H9 (cell line): ENCODE data around the gene FAM110C. TPM values are rescaled to one million over a fixed set of nuclear protein-coding genes. Genes with fewer than 3 reads are reported as not detected.
"Not testable (repeated sequence)": the region's sequence is repeated elsewhere in the genome, so short reads cannot be mapped to it uniquely, and the experiment has no call there.

Experiments
- DNase-seq: peaks from one replicate; pipeline ENCODE4 v3.0.0-alpha.2; 2017
- H2AFZ ChIP-seq: one replicate; pipeline ENCODE4 v1.6.1; 2013; ENCODE audit warnings: mild to moderate bottlenecking, low read length, control low read depth, moderate library complexity
- H2AK5ac ChIP-seq: 2 replicates; pipeline ENCODE4 v1.6.1; 2013; ENCODE audit warnings: low read length, control low read depth, mixed read lengths; ENCODE audit not compliant: insufficient read length
- H2BK120ac ChIP-seq: one replicate; pipeline ENCODE4 v1.6.1; 2013; ENCODE audit warnings: low read depth, mild to moderate bottlenecking, low read length, control low read depth, inconsistent platforms; ENCODE audit not compliant: poor library complexity, severe bottlenecking
- H2BK12ac ChIP-seq: 2 replicates; pipeline ENCODE4 v1.6.1; 2013; ENCODE audit warnings: low read length, control low read depth, mixed read lengths, low read depth; ENCODE audit not compliant: insufficient read length
- H2BK15ac ChIP-seq: 2 replicates; pipeline ENCODE4 v1.6.1; 2013; ENCODE audit warnings: low read depth, low read length, control low read depth
- H2BK20ac ChIP-seq: one replicate; pipeline ENCODE4 v1.6.1; 2013; ENCODE audit warnings: low read depth, mild to moderate bottlenecking, low read length, control low read depth, inconsistent platforms; ENCODE audit not compliant: poor library complexity, severe bottlenecking
- H2BK5ac ChIP-seq: 2 replicates; pipeline ENCODE4 v1.6.1; 2013; ENCODE audit warnings: low read length, control low read depth, mixed read lengths; ENCODE audit not compliant: insufficient read length
- H3K14ac ChIP-seq: 2 replicates; pipeline ENCODE4 v1.6.1; 2013; ENCODE audit warnings: low read length, control low read depth; ENCODE audit not compliant: insufficient read depth
- H3K18ac ChIP-seq: 2 replicates; pipeline ENCODE4 v1.6.1; 2013; ENCODE audit warnings: low read depth, mild to moderate bottlenecking, mixed read lengths, low read length, control low read depth; ENCODE audit not compliant: insufficient read length
- H3K23ac ChIP-seq: 2 replicates; pipeline ENCODE4 v1.6.1; 2013; ENCODE audit warnings: low read length, control low read depth, mixed read lengths, low read depth; ENCODE audit not compliant: insufficient read length
- H3K23me2 ChIP-seq: 2 replicates; pipeline ENCODE4 v1.6.1; 2013; ENCODE audit warnings: low read depth, mild to moderate bottlenecking, mixed read lengths, low read length, control low read depth; ENCODE audit not compliant: insufficient read length, poor library complexity, severe bottlenecking
- H3K27ac ChIP-seq: 2 replicates; pipeline ENCODE4 v1.5.1; 2013; ENCODE audit warnings: low read length, control low read depth, mixed read lengths, low read depth; ENCODE audit not compliant: insufficient read length
- H3K27me3 ChIP-seq: 2 replicates; pipeline ENCODE4 v1.6.1; 2013; ENCODE audit warnings: low read length, control low read depth, inconsistent platforms; ENCODE audit not compliant: insufficient read depth
- H3K4ac ChIP-seq: 2 replicates; pipeline ENCODE4 v1.6.1; 2013; ENCODE audit warnings: low read depth, mild to moderate bottlenecking, control low read depth, inconsistent platforms, low read length, moderate library complexity
- H3K4me1 ChIP-seq: 2 replicates; pipeline ENCODE4 v1.6.1; 2013; ENCODE audit warnings: low read length, control low read depth, inconsistent platforms; ENCODE audit not compliant: insufficient read depth
- H3K4me2 ChIP-seq: 2 replicates; pipeline ENCODE4 v1.6.1; 2013; ENCODE audit warnings: low read length, control low read depth, mixed read lengths; ENCODE audit not compliant: insufficient read length, insufficient read depth
- H3K56ac ChIP-seq: 2 replicates; pipeline ENCODE4 v1.6.1; 2013; ENCODE audit warnings: low read depth, mild to moderate bottlenecking, mixed read lengths, low read length, control low read depth; ENCODE audit not compliant: insufficient read length
- H3K79me1 ChIP-seq: 2 replicates; pipeline ENCODE4 v1.6.1; 2013; ENCODE audit warnings: low read depth, mild to moderate bottlenecking, moderate library complexity, low read length, control low read depth, inconsistent platforms; ENCODE audit not compliant: insufficient read depth, poor library complexity, severe bottlenecking
- H3K79me2 ChIP-seq: 2 replicates; pipeline ENCODE4 v1.6.1; 2013; ENCODE audit warnings: low read length, control low read depth, inconsistent platforms; ENCODE audit not compliant: insufficient read depth
- H3K9ac ChIP-seq: 2 replicates; pipeline ENCODE4 v1.6.1; 2013; ENCODE audit warnings: low read length, control low read depth, mixed read lengths; ENCODE audit not compliant: insufficient read length; ENCODE audit errors: extremely low read depth
- H3K9me3 ChIP-seq: one replicate; pipeline ENCODE4 v1.6.1; 2013; ENCODE audit warnings: low read depth, low read length, inconsistent platforms; ENCODE audit not compliant: control insufficient read depth
- H3T11ph ChIP-seq: one replicate; pipeline ENCODE4 v1.6.1; 2013; ENCODE audit warnings: mild to moderate bottlenecking, low read length, control low read depth, inconsistent platforms
- H4K20me1 ChIP-seq: one replicate; pipeline ENCODE4 v1.6.1; 2013; ENCODE audit not compliant: control insufficient read depth, insufficient read length, insufficient read depth
- H4K5ac ChIP-seq: 2 replicates; pipeline ENCODE4 v1.6.1; 2013; ENCODE audit warnings: low read depth, mild to moderate bottlenecking, mixed read lengths, low read length, control low read depth; ENCODE audit not compliant: insufficient read length
- H4K8ac ChIP-seq: replicated peaks from 2 replicates; pipeline ENCODE4 v1.6.1; 2013; ENCODE audit warnings: low read length, control low read depth, mixed read lengths, low read depth; ENCODE audit not compliant: insufficient read length
- H4K91ac ChIP-seq: 2 replicates; pipeline ENCODE4 v1.6.1; 2013; ENCODE audit warnings: low read depth, mild to moderate bottlenecking, moderate library complexity, mixed read lengths, low read length, control low read depth; ENCODE audit not compliant: insufficient read length
- H3K27ac Mint-ChIP-seq, 3 experiments: 2 replicates in 2 of 3; 3 replicates in 1 of 3; pipeline ENCODE4 v1.8.0; 2020 to 2021; ENCODE audit warnings: mixed read lengths in 3 of 3, mild to moderate bottlenecking in 1 of 3, moderate library complexity in 1 of 3
- H3K27me3 Mint-ChIP-seq: 2 replicates; pipeline ENCODE4 v1.8.0; 2021; ENCODE audit warnings: low read depth, mild to moderate bottlenecking, moderate library complexity, mixed read lengths
- H3K36me3 Mint-ChIP-seq, 3 experiments: 2 replicates in 2 of 3; 3 replicates in 1 of 3; pipeline ENCODE4 v1.8.0; 2020 to 2021; ENCODE audit warnings: low read depth in 3 of 3, mixed read lengths in 3 of 3; ENCODE audit not compliant: insufficient read depth in 1 of 3
- H3K4me1 Mint-ChIP-seq, 2 experiments: 2 replicates each; pipeline ENCODE4 v1.8.0; 2020; ENCODE audit warnings: mixed read lengths in 2 of 2
- H3K4me3 Mint-ChIP-seq, 2 experiments: 2 replicates in 1 of 2; 3 replicates in 1 of 2; pipeline ENCODE4 v1.8.0; 2020 to 2021; ENCODE audit warnings: mild to moderate bottlenecking in 2 of 2, mixed read lengths in 2 of 2, moderate library complexity in 1 of 2
- H3K9me3 Mint-ChIP-seq, 2 experiments: 2 replicates in 1 of 2; 3 replicates in 1 of 2; pipeline ENCODE4 v1.8.0; 2020; ENCODE audit warnings: mild to moderate bottlenecking in 2 of 2, mixed read lengths in 2 of 2, moderate library complexity in 1 of 2
- WGBS: extraction: QIAGEN DNeasy Blood & Tissue Kit; methylation state at CpG from one replicate; pipeline ENCODE4 v1.1.7; 2013; ENCODE audit warnings: missing lambda C conversion rate, low lambda C conversion rate, mixed read lengths; ENCODE audit not compliant: insufficient read length; ENCODE audit errors: extremely low coverage; 5-methylcytosine and 5-hydroxymethylcytosine counted together
- total RNA-seq: library from RNA; stranded (reverse); gene quantifications from 2 replicates; pipeline ENCODE4 v1.2.1, GENCODE V29; 2021
- TF ChIP-seq, protein P1 (sequence below): fragments of 200-600 bp; sonication (generic); conservative IDR thresholded peaks from 3 replicates; pipeline ENCODE4 v1.8.0; 2021; ENCODE audit warnings: antibody characterized with exemption, mild to moderate bottlenecking

FAM110C gene
- total RNA-seq, 1 experiment from 2014 or later = 3.4 TPM

DNA sequence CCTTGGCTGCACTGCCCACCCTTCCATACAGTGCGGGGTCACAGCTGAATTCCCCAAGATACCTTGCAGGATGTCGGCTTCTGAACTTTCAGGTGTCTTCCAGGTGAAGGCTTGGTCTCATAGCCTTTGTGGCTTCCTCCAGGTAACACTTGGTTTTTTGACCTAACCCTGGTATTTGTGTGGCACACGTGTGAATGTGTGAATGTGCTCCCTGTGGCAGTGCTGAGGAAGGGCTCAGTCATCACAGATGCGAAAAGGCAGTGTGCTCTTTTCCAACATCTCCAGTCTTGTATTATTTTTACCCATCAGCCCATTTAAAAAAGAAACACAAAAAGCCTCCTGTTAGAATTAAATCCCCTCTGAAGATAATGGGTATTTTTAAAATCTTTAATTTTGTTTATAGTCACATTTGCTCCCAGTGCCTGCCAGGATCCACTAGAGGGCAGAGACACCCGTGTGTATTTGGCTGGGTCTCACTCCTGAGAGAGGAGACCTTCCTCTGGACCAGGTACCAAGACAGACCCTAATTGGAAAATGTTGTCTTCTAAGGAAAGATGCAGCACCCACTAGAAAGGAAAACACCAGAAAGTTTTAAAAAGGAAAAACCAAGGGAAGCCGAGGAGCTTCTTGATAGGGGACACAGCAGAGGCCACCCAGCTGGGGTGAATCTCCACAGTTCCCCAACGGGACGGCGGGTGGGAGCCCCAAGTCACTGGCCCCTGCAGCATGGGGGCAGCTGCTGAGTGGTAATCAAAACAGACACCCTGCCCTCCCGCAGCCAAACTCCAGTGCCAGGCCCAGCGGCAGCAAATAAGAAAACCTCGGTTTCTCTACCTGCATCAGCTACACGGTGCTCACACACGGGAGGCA is 27.7 kb downstream of the FAM110C start:
- H3K23ac ChIP-seq = no peak overlapping the region
- no peak overlapping the region for H2AK5ac ChIP-seq
- no peak overlapping the region for H2BK12ac ChIP-seq
- no peak overlapping the region for H4K5ac ChIP-seq
- H2AFZ ChIP-seq = no peak overlapping the region
- H3K79me2 ChIP-seq = no peaks in the 10 kb centered on the region
- H3K4me1 ChIP-seq = no peaks in the 10 kb centered on the region
- H4K20me1 ChIP-seq = no peaks in the 10 kb centered on the region
- H3K14ac ChIP-seq = no peak overlapping the region
- H3K4ac ChIP-seq = no peak overlapping the region
- no peak overlapping the region for H3K56ac ChIP-seq
- Mint-ChIP-seq H3K36me3 (peaks cover 0 to 3% (median 0%) of the 10 kb centered on the region in 3 experiments; a peak in 1 of 7 replicates), H3K27me3 (no peaks in the 10 kb centered on the region; the same call in 1 of the 2 replicates), H3K27ac (no peak overlapping the region), H3K4me1 (peaks cover 8 to 11% of the 10 kb centered on the region in 2 experiments), H3K9me3 (peaks cover 6 to 8% of the 10 kb centered on the region in 2 experiments; a peak in 4 of 5 replicates), H3K4me3 (no peak overlapping the region)
- TF ChIP-seq, protein P1, sequence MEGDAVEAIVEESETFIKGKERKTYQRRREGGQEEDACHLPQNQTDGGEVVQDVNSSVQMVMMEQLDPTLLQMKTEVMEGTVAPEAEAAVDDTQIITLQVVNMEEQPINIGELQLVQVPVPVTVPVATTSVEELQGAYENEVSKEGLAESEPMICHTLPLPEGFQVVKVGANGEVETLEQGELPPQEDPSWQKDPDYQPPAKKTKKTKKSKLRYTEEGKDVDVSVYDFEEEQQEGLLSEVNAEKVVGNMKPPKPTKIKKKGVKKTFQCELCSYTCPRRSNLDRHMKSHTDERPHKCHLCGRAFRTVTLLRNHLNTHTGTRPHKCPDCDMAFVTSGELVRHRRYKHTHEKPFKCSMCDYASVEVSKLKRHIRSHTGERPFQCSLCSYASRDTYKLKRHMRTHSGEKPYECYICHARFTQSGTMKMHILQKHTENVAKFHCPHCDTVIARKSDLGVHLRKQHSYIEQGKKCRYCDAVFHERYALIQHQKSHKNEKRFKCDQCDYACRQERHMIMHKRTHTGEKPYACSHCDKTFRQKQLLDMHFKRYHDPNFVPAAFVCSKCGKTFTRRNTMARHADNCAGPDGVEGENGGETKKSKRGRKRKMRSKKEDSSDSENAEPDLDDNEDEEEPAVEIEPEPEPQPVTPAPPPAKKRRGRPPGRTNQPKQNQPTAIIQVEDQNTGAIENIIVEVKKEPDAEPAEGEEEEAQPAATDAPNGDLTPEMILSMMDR = peak; percentile 75
- WGBS = no CpG with 5 or more reads among the region's 14 CpGs
- H2BK120ac ChIP-seq = no peak overlapping the region
- DNase-seq = no peak
- no peaks in the 10 kb centered on the region for H3K9me3 ChIP-seq
- no peak overlapping the region for H3K27ac ChIP-seq
- no peak overlapping the region for H2BK15ac ChIP-seq
- H2BK20ac ChIP-seq = no peak overlapping the region
- no peak overlapping the region for H4K91ac ChIP-seq
- no peak overlapping the region for H3T11ph ChIP-seq
- H3K27me3 ChIP-seq = no peaks in the 10 kb centered on the region
- no peak overlapping the region for H4K8ac ChIP-seq
- no peak overlapping the region for H3K18ac ChIP-seq
- no peaks in the 10 kb centered on the region for H3K23me2 ChIP-seq
- H3K4me2 ChIP-seq = no peak overlapping the region
- H2BK5ac ChIP-seq = no peak overlapping the region
- H3K79me1 ChIP-seq = no peaks in the 10 kb centered on the region
- no peak overlapping the region for H3K9ac ChIP-seq

DNA sequence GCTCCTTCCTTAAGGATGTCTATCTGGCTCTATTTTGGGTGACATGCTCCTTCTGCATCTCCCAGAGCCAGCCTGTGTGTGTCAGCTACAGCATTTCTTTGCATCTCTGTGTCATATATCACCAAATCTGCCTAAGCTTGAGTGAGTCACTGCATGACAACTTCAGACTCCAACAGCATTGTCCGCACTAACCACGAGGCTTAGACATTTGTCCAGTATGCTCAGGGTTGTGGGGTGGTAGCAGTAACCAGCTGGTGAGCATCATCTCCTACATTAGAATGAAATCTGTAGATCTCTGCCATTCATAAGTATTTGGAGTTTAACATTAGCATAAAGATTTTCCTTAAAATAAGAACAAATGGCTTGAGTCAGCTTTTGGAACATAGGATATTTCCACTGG is 30.4 kb downstream of the FAM110C start:
- not testable (repeated sequence) for H4K20me1 ChIP-seq, H2AK5ac ChIP-seq, H3K4me3 Mint-ChIP-seq, H3K18ac ChIP-seq, H2BK20ac ChIP-seq, H3K4me1 ChIP-seq, H2AFZ ChIP-seq, H3K4ac ChIP-seq, H3K27ac Mint-ChIP-seq, H3K27me3 ChIP-seq, H3K79me1 ChIP-seq, H3T11ph ChIP-seq, H3K23me2 ChIP-seq, H3K4me2 ChIP-seq, H3K27me3 Mint-ChIP-seq, H4K91ac ChIP-seq, H3K23ac ChIP-seq, DNase-seq, H3K14ac ChIP-seq, H2BK12ac ChIP-seq, H3K27ac ChIP-seq, H3K9me3 ChIP-seq, H4K5ac ChIP-seq, H2BK15ac ChIP-seq, H2BK5ac ChIP-seq, H3K9ac ChIP-seq, H2BK120ac ChIP-seq, H3K56ac ChIP-seq, H4K8ac ChIP-seq, H3K79me2 ChIP-seq
- Mint-ChIP-seq H3K36me3 (peaks cover 3 to 12% (median 3%) of the 10 kb centered on the region in 3 experiments), H3K9me3 (peaks cover 24 to 26% of the 10 kb centered on the region in 2 experiments), H3K4me1 (peaks cover 8 to 11% of the 10 kb centered on the region in 2 experiments)
- no CpG with 5 or more reads among the region's 2 CpGs for WGBS
